Neural progenitor cell (in vitro differentiated cells): ENCODE data around the gene SNN.

Experiments
- EZH2 ChIP-seq: fragments of 200-600 bp; sonication (generic); IDR thresholded peaks from 2 replicates; pipeline ENCODE4 v1.6.1; 2017; ENCODE audit warnings: antibody characterized with exemption, mild to moderate bottlenecking, moderate library complexity
- EZH2phosphoT487 ChIP-seq: fragments of 200-600 bp; sonication (generic); IDR thresholded peaks from 2 replicates; pipeline ENCODE4 v1.6.1; 2017; ENCODE audit warnings: antibody characterized with exemption
- TF ChIP-seq, protein P1 (sequence below): fragments of 200-600 bp; sonication (generic); IDR thresholded peaks from 2 replicates; pipeline ENCODE4 v1.5.1; 2017; ENCODE audit warnings: antibody characterized with exemption, mild to moderate bottlenecking

DNA sequence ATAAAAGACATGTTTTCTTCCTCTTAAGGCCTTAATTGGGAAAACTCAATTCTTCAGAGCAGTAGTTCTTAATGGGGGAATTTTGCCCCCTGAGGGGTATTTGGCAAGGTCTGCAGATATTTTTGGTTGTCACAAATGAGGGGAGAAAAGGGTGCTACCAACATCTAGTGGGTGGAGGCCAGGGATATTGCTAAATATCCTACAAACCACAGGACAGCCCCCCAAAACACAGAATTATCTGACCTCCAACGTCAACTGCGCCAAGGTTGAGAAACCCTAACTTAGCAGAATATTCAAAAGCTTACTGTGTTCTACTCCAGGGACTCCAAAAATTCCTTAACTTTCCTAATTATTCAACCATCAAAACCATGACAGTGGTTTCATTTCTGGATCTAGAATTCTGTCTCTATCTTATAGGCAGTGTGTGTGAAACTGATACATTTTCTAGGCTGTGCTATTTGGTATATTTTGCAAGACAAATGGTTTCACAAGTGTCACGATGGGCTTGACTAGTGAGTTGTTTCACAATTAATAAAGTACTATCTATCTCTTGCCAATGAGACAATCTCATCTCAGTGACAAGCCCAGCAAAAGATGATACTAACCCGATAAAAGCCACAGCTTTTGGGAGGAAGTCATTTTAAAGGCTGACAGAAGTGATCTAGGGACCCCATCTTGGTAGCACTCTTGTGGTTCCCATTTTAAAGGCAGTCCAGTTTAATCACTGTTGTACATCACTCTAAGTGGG is 59.7 kb downstream of the SNN start:
- TF ChIP-seq EZH2phosphoT487, result no peak
- TF ChIP-seq, protein P1, sequence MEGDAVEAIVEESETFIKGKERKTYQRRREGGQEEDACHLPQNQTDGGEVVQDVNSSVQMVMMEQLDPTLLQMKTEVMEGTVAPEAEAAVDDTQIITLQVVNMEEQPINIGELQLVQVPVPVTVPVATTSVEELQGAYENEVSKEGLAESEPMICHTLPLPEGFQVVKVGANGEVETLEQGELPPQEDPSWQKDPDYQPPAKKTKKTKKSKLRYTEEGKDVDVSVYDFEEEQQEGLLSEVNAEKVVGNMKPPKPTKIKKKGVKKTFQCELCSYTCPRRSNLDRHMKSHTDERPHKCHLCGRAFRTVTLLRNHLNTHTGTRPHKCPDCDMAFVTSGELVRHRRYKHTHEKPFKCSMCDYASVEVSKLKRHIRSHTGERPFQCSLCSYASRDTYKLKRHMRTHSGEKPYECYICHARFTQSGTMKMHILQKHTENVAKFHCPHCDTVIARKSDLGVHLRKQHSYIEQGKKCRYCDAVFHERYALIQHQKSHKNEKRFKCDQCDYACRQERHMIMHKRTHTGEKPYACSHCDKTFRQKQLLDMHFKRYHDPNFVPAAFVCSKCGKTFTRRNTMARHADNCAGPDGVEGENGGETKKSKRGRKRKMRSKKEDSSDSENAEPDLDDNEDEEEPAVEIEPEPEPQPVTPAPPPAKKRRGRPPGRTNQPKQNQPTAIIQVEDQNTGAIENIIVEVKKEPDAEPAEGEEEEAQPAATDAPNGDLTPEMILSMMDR, result no peak
- TF ChIP-seq EZH2, result no peak
